Measurements from ENCODE around the gene GPC5. TPM values are rescaled to one million over a fixed set of nuclear protein-coding genes. Genes with fewer than 3 reads are reported as not detected.

GPC5 gene
- total and polyA plus RNA-seq, 10 donors: 0.04 to 0.83 (median 0.26) TPM; not detected in 3

- Histone ChIP-seq H3K27me3 (replicated peaks in 1 of 7) (no peaks in the 10 kb centered on the region), H3K27ac (no peak overlapping the region), H3K4me1 (no peaks in the 10 kb centered on the region), H3K9me3 (no peaks in the 10 kb centered on the region), H3K36me3 (no peaks in the 10 kb centered on the region), H3K4me3 (no peak overlapping the region)
- 83 to 94% (median 89%) methylated on average over 5 of the region's 5 CpGs for WGBS, 5 donors
- TF ChIP-seq CTCF (IDR thresholded peaks at IDR 0.05 in 8 of 11, conservative IDR thresholded peaks at IDR 0.05 in 3 of 11) (no peak), POLR2AphosphoS5 (IDR thresholded peaks at IDR 0.05) (no peak), POLR2A (IDR thresholded peaks at IDR 0.05) (no peak)
- no peak for DNase-seq
- intact Hi-C loops (cut with DNase I; ENCODE audit: low total_unique reads): no loop called here
Measured at GRCh38 chr13:91571681-91572080, 173.3 kb downstream of the GPC5 start.

- TF ChIP-seq POLR2AphosphoS5 (IDR thresholded peaks at IDR 0.05) (no peak), CTCF (IDR thresholded peaks at IDR 0.05 in 8 of 11, conservative IDR thresholded peaks at IDR 0.05 in 3 of 11) (no peak), POLR2A (IDR thresholded peaks at IDR 0.05) (no peak)
- intact Hi-C loops (cut with DNase I; ENCODE audit: low total_unique reads): no loop called here
- H3K27me3 ChIP-seq (replicated peaks in 1 of 7): no peaks in the 10 kb centered on the region
- no peak for DNase-seq
- 41 to 75% (median 48%) methylated on average over 1 of the region's 1 CpG for WGBS, 5 donors
- H3K4me1 ChIP-seq: no peaks in the 10 kb centered on the region
- H3K9me3 ChIP-seq: no peaks in the 10 kb centered on the region
- H3K4me3 ChIP-seq: no peak overlapping the region
- H3K36me3 ChIP-seq: no peaks in the 10 kb centered on the region
- H3K27ac ChIP-seq: no peak overlapping the region
Measured at GRCh38 chr13:91572439-91572838, 174.0 kb downstream of the GPC5 start.

GRCh38 chr13:91572944-91573598, 174.7 kb downstream of the GPC5 start:
- 84 to 90% (median 85%) methylated on average over 9 of the region's 9 CpGs for whole genome bisulfite sequencing, 5 donors
- intact Hi-C loops (cut with DNase I; ENCODE audit: low total_unique reads): no loop called here

More at GRCh38 chr13:91572944-91573598, 174.7 kb downstream of the GPC5 start:
- DNase-seq: no peak
- H3K27me3 ChIP-seq (replicated peaks in 1 of 7): no peaks in the 10 kb centered on the region
- peaks cover 0 to 6% (median 3%) of the 10 kb centered on the region in 8 donors for H3K9me3 ChIP-seq
- H3K4me3 ChIP-seq: no peak overlapping the region
- H3K36me3 ChIP-seq: no peaks in the 10 kb centered on the region
- H3K4me1 ChIP-seq: no peaks in the 10 kb centered on the region
- no peak for TF ChIP-seq CTCF (IDR thresholded peaks at IDR 0.05 in 8 of 11, conservative IDR thresholded peaks at IDR 0.05 in 3 of 11)
- no peak for TF ChIP-seq POLR2AphosphoS5 (IDR thresholded peaks at IDR 0.05)
- no peak for TF ChIP-seq POLR2A (IDR thresholded peaks at IDR 0.05)
- no peak overlapping the region for H3K27ac ChIP-seq

Measured in spleen (tissue), 11 donors.